SK-N-MC (cell line): ENCODE data around the gene UNCX.
"Not testable (repeated sequence)": the region's sequence is repeated elsewhere in the genome, so short reads cannot be mapped to it uniquely, and the experiment has no call there.

ENCODE experiments used
- DNase-seq: peaks from one replicate; pipeline ENCODE4 v3.0.0-alpha.2; 2011; ENCODE audit warnings: low read depth, low spot score
- H3K27ac ChIP-seq: fragments of 200-600 bp; sonication (generic); 2 replicates; pipeline ENCODE4 v1.5.1; 2016; ENCODE audit warnings: mixed run types
- H3K36me3 ChIP-seq: fragments of 200-600 bp; sonication (generic); 2 replicates; pipeline ENCODE4 v1.6.1; 2017; ENCODE audit warnings: antibody characterized with exemption, low read length, mixed read lengths; ENCODE audit not compliant: insufficient read depth
- H3K4me3 ChIP-seq: fragments of 200-600 bp; sonication (generic); 2 replicates; pipeline ENCODE4 v1.5.1; 2016
- H3K9ac ChIP-seq: fragments of 200-600 bp; sonication (generic); 2 replicates; pipeline ENCODE4 v1.8.0; 2017; ENCODE audit warnings: mixed run types, mixed read lengths; ENCODE audit not compliant: insufficient read length
- H3K9me3 ChIP-seq: fragments of 200-600 bp; sonication (generic); 2 replicates; pipeline ENCODE4 v1.6.1; 2017; ENCODE audit warnings: low read depth, mild to moderate bottlenecking, antibody characterized with exemption, low read length, moderate library complexity, mixed read lengths
- EZH2 ChIP-seq: fragments of 200-600 bp; sonication (generic); IDR thresholded peaks from one replicate; pipeline ENCODE4 v1.6.1; 2017; ENCODE audit warnings: antibody characterized with exemption
- FOXP2 ChIP-seq: optimal IDR thresholded peaks from 2 replicates; pipeline ENCODE3; 2011; ENCODE audit warnings: mild to moderate bottlenecking, moderate library complexity; ENCODE audit not compliant: insufficient read depth; ENCODE audit errors: extremely low read length, control extremely low read depth
- POLR2AphosphoS5 ChIP-seq: IDR thresholded peaks from 2 replicates; pipeline ENCODE4 v1.6.1; 2012; ENCODE audit warnings: mild to moderate bottlenecking, low read depth, low read length, borderline replicate concordance

UNCX gene

DNA sequence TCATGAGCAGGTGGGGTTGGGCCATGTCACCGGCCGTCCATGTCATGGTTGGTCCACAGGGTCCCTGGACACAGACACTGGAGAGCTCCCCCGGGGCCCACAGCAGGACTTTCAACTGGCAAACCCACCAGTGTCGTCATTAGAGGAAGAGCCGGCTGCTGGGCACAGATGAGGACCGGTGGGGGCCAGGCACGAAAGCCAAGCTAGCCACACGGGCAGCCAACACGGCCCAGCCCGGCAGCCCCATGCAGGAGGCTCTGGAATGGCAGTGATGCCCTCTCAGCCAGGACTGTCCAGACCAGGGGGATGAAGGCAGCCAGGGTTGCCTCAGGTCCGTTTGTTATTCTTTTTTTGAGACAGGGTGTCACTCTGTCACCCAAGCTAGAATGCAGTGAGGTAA is 21.1 kb upstream of the UNCX start:
- DNase-seq = no peak
- Histone ChIP-seq H3K9ac (no peak overlapping the region), H3K36me3 (no peaks in the 10 kb centered on the region), H3K9me3 (no peaks in the 10 kb centered on the region), H3K27ac (no peak overlapping the region), H3K4me3 (no peak overlapping the region)
- TF ChIP-seq POLR2AphosphoS5 = no peak
- no peak for TF ChIP-seq EZH2
- no peak for TF ChIP-seq FOXP2

DNA sequence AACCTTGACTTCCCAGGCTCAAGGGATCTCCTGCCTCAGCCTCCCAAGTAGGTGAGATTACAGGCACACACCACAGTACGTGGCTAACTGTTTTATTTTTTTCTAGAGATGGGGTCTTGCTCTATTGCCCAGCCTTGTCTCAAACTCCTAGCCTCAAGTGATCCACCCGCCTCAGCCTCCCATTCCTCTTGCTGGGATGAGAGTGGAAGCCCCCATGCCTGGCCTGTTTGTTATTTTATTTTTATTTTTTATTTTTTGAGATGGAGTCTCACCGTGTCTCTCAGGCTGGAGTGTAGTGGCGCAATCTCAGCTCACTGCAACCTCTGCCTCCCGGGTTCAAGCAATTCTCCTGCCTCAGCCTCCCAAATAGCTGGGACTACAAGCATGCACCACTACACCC is 20.6 kb upstream of the UNCX start:
- H3K9ac ChIP-seq, H3K27ac ChIP-seq, H3K4me3 ChIP-seq, DNase-seq, H3K36me3 ChIP-seq, H3K9me3 ChIP-seq: not testable (repeated sequence)

DNA sequence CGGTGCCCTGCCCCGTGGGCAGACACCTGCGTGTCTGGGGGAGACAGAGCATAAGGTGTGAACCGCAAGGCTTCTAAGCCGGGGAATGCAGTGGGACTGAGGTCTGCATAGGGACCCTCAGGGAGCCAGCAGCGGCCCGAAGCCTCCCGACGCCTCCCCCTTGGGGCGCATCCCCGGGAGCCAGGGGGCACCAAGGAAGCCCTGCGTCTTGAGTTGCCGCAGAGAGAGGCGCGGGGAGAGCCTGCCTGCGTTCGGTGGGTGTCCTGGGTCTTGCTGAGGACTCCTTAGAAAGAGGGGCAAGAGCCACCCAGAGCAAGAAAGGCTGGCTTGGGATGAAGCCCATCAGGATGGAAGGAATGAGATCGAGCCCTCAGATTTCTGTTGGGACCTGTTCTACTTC is 18.2 kb upstream of the UNCX start:
- Histone ChIP-seq H3K9me3 (no peaks in the 10 kb centered on the region), H3K9ac (no peak overlapping the region), H3K4me3 (no peak overlapping the region), H3K36me3 (no peaks in the 10 kb centered on the region), H3K27ac (no peak overlapping the region)
- TF ChIP-seq POLR2AphosphoS5 (no peak), EZH2 (no peak), FOXP2 (no peak)
- DNase-seq = no peak

GRCh38 chr7:1218541-1219165 is 14.0 kb upstream of the UNCX start:
- DNase-seq = no peak
- no peaks in the 10 kb centered on the region for H3K36me3 ChIP-seq
- TF ChIP-seq FOXP2 = no peak
- no peak for TF ChIP-seq EZH2
- no peak for TF ChIP-seq POLR2AphosphoS5
- no peak overlapping the region for H3K27ac ChIP-seq
- no peak overlapping the region for H3K9ac ChIP-seq
- no peaks in the 10 kb centered on the region for H3K9me3 ChIP-seq
- H3K4me3 ChIP-seq = no peak overlapping the region

DNA sequence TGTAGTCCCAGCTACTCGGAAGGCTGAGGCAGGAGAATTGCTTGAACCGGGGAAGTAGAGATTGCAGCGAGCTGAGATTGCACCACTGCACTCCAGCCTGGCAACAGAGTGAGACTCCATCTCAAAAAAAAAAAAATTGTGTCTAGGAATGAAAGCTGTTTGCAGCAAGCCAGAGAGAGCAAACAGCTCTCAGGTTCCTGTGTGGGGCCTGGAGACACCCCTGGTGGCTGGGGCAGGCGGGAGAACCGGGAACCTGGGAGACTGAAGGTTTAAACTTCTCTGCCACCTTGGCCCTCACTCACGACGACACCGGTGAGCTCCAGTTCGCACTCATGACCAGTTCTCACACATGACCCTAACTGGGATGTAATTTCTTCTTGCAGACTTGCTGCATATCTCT is 13.2 kb upstream of the UNCX start:
- Histone ChIP-seq H3K27ac (no peak overlapping the region), H3K36me3 (no peaks in the 10 kb centered on the region), H3K9ac (no peak overlapping the region), H3K4me3 (no peak overlapping the region), H3K9me3 (no peaks in the 10 kb centered on the region)
- DNase-seq = no peak
- no peak for TF ChIP-seq FOXP2
- no peak for TF ChIP-seq EZH2

DNA sequence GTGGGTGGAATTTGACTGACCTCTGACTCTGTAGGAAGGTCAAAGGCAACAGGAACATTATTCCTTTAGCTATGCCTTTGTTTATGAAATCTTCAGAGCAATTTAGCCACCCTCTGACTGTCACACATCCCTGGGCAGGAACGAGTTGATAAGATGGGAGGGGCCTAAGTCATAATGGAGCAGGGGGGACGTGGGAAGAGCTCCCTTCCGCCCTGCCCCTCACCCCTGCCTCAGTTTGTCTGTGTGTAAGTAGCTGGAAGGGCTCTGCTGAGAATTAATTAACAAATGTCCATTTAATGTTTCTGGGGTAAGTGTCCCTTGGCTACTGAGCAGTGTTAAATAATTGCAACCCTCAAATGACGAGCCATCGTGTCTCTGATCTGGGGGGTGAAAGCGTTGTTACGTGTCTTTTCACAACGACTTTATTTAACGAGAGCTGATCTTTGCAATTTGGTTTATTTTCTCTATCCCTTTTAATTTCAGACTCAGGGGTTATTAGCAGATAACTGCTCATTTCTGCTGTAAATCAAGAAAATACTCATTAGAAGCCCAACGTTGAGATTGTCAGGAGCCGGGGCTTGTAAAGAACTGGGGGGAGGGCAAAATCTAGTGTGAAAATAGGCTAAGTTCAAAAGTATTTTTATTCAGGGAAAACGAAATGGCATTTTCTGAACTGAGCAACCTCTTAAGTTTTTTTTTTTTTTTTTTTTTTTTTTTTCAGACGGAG is 12.5 kb upstream of the UNCX start:
- H3K27ac ChIP-seq = no peak overlapping the region
- H3K9ac ChIP-seq = no peak overlapping the region
- H3K36me3 ChIP-seq = no peaks in the 10 kb centered on the region
- H3K9me3 ChIP-seq = no peaks in the 10 kb centered on the region
- TF ChIP-seq POLR2AphosphoS5 (no peak), FOXP2 (no peak), EZH2 (no peak)
- no peak overlapping the region for H3K4me3 ChIP-seq
- DNase-seq = no peak

GRCh38 chr7:1220977-1221745 is 11.5 kb upstream of the UNCX start:
- no peak for TF ChIP-seq FOXP2
- no peak for TF ChIP-seq POLR2AphosphoS5
- TF ChIP-seq EZH2 = no peak
- Histone ChIP-seq H3K4me3 (no peak overlapping the region), H3K36me3 (no peaks in the 10 kb centered on the region), H3K9ac (no peak overlapping the region), H3K27ac (no peak overlapping the region), H3K9me3 (no peaks in the 10 kb centered on the region)
- DNase-seq = no peak

DNA sequence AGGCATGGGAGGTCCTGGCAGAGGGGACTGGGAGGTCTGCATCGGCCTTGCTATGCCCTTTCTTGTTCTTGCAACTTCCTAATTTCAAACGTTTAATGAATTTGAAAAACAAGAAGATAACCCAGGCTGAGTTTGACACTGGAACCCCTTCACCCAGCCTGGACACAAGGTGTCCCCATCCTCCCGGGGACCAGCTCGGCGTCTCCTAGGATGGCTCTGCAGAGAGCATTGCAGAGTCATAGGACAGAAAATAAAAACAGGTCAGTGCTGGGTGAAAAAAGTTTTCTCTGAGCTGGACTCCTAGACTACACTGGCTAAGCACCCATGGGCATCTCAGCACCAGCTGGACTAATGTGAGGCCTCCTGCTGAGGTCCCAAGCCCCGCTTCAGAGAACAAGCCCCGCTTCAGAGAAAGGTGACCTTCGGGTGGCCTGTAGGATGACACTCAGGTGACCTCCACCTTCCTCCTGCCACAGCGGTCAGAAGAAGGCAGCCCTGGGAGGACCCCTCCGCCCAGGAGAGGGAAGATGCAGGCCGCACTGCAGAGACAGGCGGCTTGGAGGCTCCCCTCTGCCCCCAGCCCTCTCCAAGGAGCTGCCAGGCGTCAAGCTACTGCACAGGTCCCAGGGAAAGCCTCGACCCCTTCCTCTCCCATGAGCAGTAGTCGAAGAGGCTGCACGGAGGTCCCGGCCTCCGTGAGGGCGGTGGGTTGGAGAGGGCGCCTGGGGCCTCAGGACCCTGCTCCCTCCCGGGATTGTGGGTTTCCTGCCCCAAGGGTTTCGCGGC is 9.3 kb upstream of the UNCX start:
- no peak for DNase-seq
- Histone ChIP-seq H3K36me3 (no peaks in the 10 kb centered on the region), H3K9ac (no peak overlapping the region), H3K9me3 (no peaks in the 10 kb centered on the region), H3K27ac (no peak overlapping the region), H3K4me3 (no peak overlapping the region)
- TF ChIP-seq POLR2AphosphoS5 (no peak), FOXP2 (no peak), EZH2 (no peak)
